NB4 (cell line): Measurements from ENCODE around the gene SLC7A10.

Experiments
- MYC ChIP-seq: IDR thresholded peaks from 2 replicates; pipeline ENCODE4 v1.6.1; 2011; ENCODE audit warnings: low read depth, low read length
- POLR2A ChIP-seq: IDR thresholded peaks from 2 replicates; pipeline ENCODE4 v1.6.1; 2011; ENCODE audit warnings: mild to moderate bottlenecking; ENCODE audit not compliant: insufficient read length; ENCODE audit errors: extremely low read depth
- TF ChIP-seq, protein P1 (sequence below): IDR thresholded peaks from one replicate; pipeline ENCODE4 v1.5.1; 2012; ENCODE audit warnings: low read depth, low read length
- TF ChIP-seq, protein P2 (sequence below): IDR thresholded peaks from 2 replicates; pipeline ENCODE4 v1.6.1; 2011; ENCODE audit warnings: low read depth, low read length

DNA sequence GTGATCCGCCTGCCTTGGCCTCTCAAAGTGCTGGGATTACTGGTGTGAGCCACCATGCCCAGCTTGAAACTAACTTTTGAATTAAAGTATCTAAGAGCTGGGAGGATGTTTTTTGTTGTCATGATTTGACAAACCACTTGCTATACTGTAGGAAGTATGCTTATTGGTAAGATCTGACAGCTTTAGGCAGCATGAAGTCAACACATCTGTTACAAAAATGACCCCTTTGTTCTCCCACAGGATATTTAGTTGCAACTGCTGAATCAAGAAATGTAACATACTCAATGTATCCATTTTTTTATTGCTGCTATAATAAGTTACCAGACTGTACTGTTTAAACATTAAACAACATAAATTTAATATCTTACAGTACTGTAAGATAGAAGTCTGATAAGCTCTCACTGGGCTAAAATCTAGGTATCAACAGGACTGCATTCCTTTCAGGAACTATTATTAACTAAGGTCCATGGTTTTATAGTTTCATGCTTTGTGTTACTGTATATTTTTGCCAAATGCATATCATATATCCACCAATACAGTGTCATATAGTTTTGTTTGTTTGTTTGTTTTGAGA is 54.3 kb downstream of the SLC7A10 start:
- TF ChIP-seq, protein P1, sequence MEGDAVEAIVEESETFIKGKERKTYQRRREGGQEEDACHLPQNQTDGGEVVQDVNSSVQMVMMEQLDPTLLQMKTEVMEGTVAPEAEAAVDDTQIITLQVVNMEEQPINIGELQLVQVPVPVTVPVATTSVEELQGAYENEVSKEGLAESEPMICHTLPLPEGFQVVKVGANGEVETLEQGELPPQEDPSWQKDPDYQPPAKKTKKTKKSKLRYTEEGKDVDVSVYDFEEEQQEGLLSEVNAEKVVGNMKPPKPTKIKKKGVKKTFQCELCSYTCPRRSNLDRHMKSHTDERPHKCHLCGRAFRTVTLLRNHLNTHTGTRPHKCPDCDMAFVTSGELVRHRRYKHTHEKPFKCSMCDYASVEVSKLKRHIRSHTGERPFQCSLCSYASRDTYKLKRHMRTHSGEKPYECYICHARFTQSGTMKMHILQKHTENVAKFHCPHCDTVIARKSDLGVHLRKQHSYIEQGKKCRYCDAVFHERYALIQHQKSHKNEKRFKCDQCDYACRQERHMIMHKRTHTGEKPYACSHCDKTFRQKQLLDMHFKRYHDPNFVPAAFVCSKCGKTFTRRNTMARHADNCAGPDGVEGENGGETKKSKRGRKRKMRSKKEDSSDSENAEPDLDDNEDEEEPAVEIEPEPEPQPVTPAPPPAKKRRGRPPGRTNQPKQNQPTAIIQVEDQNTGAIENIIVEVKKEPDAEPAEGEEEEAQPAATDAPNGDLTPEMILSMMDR, result no peak
- no peak for TF ChIP-seq POLR2A
- TF ChIP-seq, protein P2, sequence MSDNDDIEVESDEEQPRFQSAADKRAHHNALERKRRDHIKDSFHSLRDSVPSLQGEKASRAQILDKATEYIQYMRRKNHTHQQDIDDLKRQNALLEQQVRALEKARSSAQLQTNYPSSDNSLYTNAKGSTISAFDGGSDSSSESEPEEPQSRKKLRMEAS, result no peak
- no peak for TF ChIP-seq MYC
